Psoas muscle (tissue), 8 donors: ENCODE data around the gene KDM5C. TPM values are rescaled to one million over a fixed set of nuclear protein-coding genes. Genes with fewer than 3 reads are reported as not detected.

Source experiments
- ATAC-seq, 4 donors: fragments of 200-7000 bp; cut with Tn5 transposase; one replicate each; pipeline ENCODE4 v1.9.1; 2020; ENCODE audit warnings: moderate library complexity in 3 of 4, mild to moderate bottlenecking in 2 of 4
- DNase-seq, 2 donors: peaks; one replicate each; pipeline ENCODE4 v3.0.0-alpha.2; 2020
- H3K27ac ChIP-seq: fragments of 200-600 bp; one replicate; pipeline ENCODE4 v1.8.0; 2022
- H3K27me3 ChIP-seq, 3 donors: fragments of 200-600 bp in 1 of 3; one replicate each; pipeline versions ENCODE4 v1.6.1 to v1.8.0; 2013 to 2022; ENCODE audit warnings: low read length in 2 of 3, mild to moderate bottlenecking in 2 of 3, moderate library complexity in 1 of 3; ENCODE audit not compliant: insufficient read depth in 3 of 3
- H3K36me3 ChIP-seq, 2 donors: fragments of 200-600 bp in 1 of 2; one replicate each; pipeline versions ENCODE4 v1.6.1 to v1.8.0; 2013 to 2022; ENCODE audit warnings: low read depth in 1 of 2, mild to moderate bottlenecking in 1 of 2, moderate library complexity in 1 of 2; ENCODE audit not compliant: insufficient read depth in 1 of 2
- H3K4me1 ChIP-seq: fragments of 200-600 bp; one replicate; pipeline ENCODE4 v1.8.0; 2022
- H3K4me3 ChIP-seq: fragments of 200-600 bp; one replicate; pipeline ENCODE4 v1.8.0; 2022; ENCODE audit warnings: mild to moderate bottlenecking
- H3K9me3 ChIP-seq: fragments of 200-600 bp; one replicate; pipeline ENCODE4 v1.8.0; 2022
- WGBS, 3 donors: extraction: QIAGEN DNeasy Blood & Tissue Kit; methylation state at CpG; one replicate each; pipeline versions ENCODE4 v1.1.6 to v1.1.7; 2013; 5-methylcytosine and 5-hydroxymethylcytosine counted together
- intact Hi-C, 2 donors: fragments of 100-400 bp; cut with DNase I; formaldehyde crosslinking; loops; one replicate each; pipeline versions ENCODE4 v1.11.0 to v1.14.2; 2022
- polyA plus RNA-seq, 3 donors: library from polyadenylated mRNA; stranded (reverse); fragments of 200-250 nt; gene quantifications; one replicate each; pipeline ENCODE4 v1.2.3, GENCODE V29; 2013
- total RNA-seq, 4 donors: library from RNA; stranded (reverse); fragmentation: NEBNext Ultra II Directional in 2 of 4; extraction: Animal tissue kit (Norgen Biotek cat#: 25700) in 2 of 4; gene quantifications; one replicate each; pipeline versions ENCODE4 v1.2.1 to v1.2.4, GENCODE V29; 2021 to 2023
- TF ChIP-seq, protein P1 (sequence below): fragments of 200-600 bp; IDR thresholded peaks from one replicate; pipeline ENCODE4 v1.8.0; 2022; ENCODE audit warnings: antibody characterized with exemption
- donor health status: healthy with polysubstance abuse.
- donor health status: DM: no; HTN: no; CAD: no; lungs with moderate emphysema.
- donor health status: Bipolar disorder and iron deficiency.
- donor health status: healthy.
- donor health status: DM: yes; HTN: yes; CAD: no.
- donor health status: DM: no; HTN: no; CAD: no.
- donor health status: DM: no; HTN: no; CAD: no.
- donor health status: DM: yes; HTN: yes; CAD: no.

KDM5C gene
- total and polyA plus RNA-seq, 7 donors: 22.4 to 119 (median 62.2) TPM

DNA sequence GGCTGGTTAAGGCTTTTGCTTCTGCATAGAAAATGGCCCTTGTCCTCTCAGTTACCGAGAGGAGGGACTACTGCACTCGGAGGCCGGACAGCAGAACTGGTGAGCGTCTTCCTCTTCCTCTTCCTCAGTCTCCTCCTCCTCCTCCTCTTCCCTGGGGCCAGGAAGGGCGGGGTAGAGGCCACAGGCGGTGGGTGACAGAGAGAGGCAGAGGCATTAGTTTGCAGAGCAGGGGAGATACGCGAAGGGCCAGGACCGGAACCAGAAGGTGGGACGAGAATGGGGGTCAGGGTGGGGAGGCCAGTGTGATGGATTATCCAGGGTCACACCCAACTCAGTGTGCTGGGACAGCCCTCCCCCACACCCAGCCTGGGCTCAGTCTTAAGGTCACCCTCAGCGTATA, 41.9 kb upstream of the KDM5C start:
- DNase-seq (no peak), ATAC-seq (no peak)
- 55 to 65% (median 63%) methylated on average over 9 to 11 of the region's 11 CpGs for WGBS, 3 donors
- intact Hi-C loops: no loop called here
- H3K9me3 ChIP-seq: no peaks in the 10 kb centered on the region
- H3K36me3 ChIP-seq: no peaks in the 10 kb centered on the region
- no peak overlapping the region for H3K4me3 ChIP-seq
- H3K27me3 ChIP-seq: peaks cover 0 to 49% (median 0%) of the 10 kb centered on the region in 3 donors
- no peak overlapping the region for H3K27ac ChIP-seq
- H3K4me1 ChIP-seq: no peaks in the 10 kb centered on the region
- TF ChIP-seq, protein P1, sequence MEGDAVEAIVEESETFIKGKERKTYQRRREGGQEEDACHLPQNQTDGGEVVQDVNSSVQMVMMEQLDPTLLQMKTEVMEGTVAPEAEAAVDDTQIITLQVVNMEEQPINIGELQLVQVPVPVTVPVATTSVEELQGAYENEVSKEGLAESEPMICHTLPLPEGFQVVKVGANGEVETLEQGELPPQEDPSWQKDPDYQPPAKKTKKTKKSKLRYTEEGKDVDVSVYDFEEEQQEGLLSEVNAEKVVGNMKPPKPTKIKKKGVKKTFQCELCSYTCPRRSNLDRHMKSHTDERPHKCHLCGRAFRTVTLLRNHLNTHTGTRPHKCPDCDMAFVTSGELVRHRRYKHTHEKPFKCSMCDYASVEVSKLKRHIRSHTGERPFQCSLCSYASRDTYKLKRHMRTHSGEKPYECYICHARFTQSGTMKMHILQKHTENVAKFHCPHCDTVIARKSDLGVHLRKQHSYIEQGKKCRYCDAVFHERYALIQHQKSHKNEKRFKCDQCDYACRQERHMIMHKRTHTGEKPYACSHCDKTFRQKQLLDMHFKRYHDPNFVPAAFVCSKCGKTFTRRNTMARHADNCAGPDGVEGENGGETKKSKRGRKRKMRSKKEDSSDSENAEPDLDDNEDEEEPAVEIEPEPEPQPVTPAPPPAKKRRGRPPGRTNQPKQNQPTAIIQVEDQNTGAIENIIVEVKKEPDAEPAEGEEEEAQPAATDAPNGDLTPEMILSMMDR: no peak

DNA sequence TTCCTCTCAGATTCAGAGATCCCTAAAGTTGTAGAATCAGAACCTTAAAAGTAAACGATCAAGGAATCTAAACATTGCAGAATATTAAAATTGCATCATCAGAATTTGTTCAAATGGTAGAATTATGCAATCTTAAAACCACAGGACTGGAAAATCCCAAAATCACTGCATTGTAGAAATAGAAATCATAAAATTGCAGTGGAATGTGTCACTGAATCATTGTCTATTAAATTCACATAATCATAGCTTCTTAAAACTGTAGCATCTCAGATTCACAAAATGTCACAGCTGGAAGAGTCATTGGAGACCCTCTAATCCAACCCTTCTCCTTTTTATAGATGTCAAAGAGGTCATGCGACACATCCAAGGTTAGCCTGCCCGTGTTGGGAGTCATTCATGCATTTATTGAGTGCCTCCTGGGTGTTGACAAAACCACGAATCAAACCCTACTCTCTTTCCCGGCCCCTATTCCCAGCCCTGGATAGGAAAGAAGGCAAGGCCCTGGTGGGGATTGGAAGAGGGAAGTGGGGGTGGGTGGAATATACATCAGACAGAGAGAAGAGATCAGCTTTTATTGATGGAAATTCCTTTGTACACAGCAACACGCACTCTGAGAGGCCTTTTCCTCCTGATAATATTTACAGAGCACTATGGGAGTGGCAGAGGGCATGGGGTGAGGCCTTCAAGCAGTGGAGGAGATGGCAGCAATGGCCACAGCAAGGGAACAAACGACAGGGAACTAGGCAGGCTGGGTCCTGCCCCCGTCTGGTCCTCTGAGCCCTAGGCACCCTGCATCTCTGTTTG, 41.0 kb upstream of the KDM5C start:
- Histone ChIP-seq H3K9me3 (no peaks in the 10 kb centered on the region), H3K36me3 (no peaks in the 10 kb centered on the region), H3K27ac (no peak overlapping the region), H3K4me3 (no peak overlapping the region), H3K4me1 (no peaks in the 10 kb centered on the region), H3K27me3 (peaks cover 0 to 42% (median 0%) of the 10 kb centered on the region in 3 donors)
- ATAC-seq: no peak
- DNase-seq: no peak
- WGBS, 3 donors: 56 to 73% (median 65%) methylated on average over 6 to 8 of the region's 8 CpGs
- intact Hi-C loops: no loop called here
- TF ChIP-seq, protein P1: no peak

DNA sequence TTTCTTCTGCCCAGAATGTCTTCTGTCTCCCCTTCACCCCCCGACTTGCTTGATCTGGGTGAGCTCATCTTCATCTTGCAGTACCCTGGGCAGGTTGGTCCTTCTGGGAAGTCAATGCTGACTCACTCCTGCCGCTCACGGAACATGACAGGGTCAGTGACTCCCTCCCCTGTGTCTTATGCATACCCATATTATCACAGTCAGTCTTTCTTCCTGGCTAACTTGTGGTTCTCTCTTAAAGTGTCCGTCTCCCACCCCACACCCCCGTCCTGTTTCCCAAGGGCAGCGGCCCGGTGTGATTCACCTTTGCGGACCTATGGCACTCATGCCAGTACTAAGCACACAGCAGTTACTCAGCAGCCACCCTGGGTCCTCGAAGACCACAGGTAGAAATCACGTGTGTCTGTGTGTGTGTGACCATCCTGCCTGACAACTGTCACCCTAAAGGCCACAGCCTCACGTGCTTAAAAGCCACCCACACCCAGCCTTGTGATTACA, 38.6 kb upstream of the KDM5C start:
- no peaks in the 10 kb centered on the region for H3K9me3 ChIP-seq
- no peak overlapping the region for H3K4me3 ChIP-seq
- TF ChIP-seq, protein P1: no peak
- H3K4me1 ChIP-seq: no peaks in the 10 kb centered on the region
- ATAC-seq (peak in 3 of 4 donors; percentile 41 to 66 (median 52)), DNase-seq (no peak)
- whole genome bisulfite sequencing, 3 donors: 73 to 83% (median 78%) methylated on average over 9 to 11 of the region's 11 CpGs
- H3K36me3 ChIP-seq: no peaks in the 10 kb centered on the region
- intact Hi-C loops: no loop called here
- no peak overlapping the region for H3K27ac ChIP-seq
- H3K27me3 ChIP-seq: peaks cover 0 to 50% (median 0%) of the 10 kb centered on the region in 3 donors

DNA sequence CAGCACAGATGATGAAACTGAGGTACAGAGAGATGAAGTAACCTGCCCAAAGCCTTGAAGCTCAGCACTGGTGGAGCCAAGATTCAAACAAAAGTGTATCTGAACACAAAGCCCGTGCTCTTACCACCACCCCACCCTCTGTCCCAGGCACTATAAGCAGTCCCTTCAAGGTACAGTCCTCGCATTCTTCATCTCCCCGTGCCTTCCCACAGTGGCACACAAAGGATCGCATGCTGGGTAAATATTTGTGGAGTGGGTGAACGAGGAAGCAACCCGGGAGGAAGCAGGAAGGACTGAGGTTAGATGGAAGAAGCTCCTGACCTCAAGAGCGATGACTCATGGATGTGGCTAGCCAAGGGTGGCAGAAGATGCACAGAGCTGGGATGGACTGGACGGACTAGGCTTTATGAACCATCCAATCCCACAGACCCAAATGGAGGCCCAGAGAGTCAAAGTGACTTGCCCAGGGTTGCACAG, 37.9 kb upstream of the KDM5C start:
- peak in 2 of 4 donors; percentile 47 to 58 for ATAC-seq

More for the DNA sequence above, 37.9 kb upstream of the KDM5C start:
- H3K27me3 ChIP-seq: peaks cover 0 to 48% (median 0%) of the 10 kb centered on the region in 3 donors
- no peaks in the 10 kb centered on the region for H3K9me3 ChIP-seq
- H3K4me3 ChIP-seq: no peak overlapping the region
- no peak for DNase-seq
- no peak overlapping the region for H3K27ac ChIP-seq
- H3K4me1 ChIP-seq: no peaks in the 10 kb centered on the region
- WGBS, 3 donors: 64 to 73% (median 67%) methylated on average over 8 of the region's 8 CpGs
- no peaks in the 10 kb centered on the region for H3K36me3 ChIP-seq
- TF ChIP-seq, protein P1: no peak
- intact Hi-C loops: no loop called here
